Fibroblast of lung (primary cell): ENCODE measurements around the gene MRPL57.

ENCODE experiments used
- EZH2 ChIP-seq: IDR thresholded peaks from 2 replicates; pipeline ENCODE4 v1.5.1; 2012; ENCODE audit warnings: low read length, control low read depth, mild to moderate bottlenecking; ENCODE audit errors: missing control alignments
- TF ChIP-seq, protein P1 (sequence below), 2 donors: IDR thresholded peaks in 1 of 2; conservative IDR thresholded peaks in 1 of 2; 1 replicate in 1 of 2; 2 replicates in 1 of 2; pipeline ENCODE4 v1.5.1; 2011 to 2012; ENCODE audit warnings: low read length in 2 of 2, control low read depth in 1 of 2, inconsistent platforms in 1 of 2, low read depth in 1 of 2, mild to moderate bottlenecking in 1 of 2

DNA sequence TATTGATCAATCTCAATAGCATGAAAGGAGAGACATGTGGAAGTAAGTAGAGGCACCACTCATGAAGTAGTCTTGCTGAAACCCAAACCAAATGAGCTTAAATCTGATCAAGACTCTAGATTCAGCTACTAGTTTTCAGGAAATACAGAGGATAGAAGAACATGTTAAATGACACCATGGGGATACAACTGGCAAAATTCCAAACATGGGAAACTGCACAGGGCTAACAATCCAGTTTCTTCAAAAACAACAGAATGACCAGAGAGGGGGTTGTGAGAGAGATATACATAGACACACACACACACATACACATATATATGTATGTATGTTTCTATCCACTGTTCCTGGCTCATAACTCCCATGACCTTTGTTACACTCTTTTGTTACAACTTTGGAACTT lies 44.8 kb downstream of the MRPL57 start:
- TF ChIP-seq, protein P1, sequence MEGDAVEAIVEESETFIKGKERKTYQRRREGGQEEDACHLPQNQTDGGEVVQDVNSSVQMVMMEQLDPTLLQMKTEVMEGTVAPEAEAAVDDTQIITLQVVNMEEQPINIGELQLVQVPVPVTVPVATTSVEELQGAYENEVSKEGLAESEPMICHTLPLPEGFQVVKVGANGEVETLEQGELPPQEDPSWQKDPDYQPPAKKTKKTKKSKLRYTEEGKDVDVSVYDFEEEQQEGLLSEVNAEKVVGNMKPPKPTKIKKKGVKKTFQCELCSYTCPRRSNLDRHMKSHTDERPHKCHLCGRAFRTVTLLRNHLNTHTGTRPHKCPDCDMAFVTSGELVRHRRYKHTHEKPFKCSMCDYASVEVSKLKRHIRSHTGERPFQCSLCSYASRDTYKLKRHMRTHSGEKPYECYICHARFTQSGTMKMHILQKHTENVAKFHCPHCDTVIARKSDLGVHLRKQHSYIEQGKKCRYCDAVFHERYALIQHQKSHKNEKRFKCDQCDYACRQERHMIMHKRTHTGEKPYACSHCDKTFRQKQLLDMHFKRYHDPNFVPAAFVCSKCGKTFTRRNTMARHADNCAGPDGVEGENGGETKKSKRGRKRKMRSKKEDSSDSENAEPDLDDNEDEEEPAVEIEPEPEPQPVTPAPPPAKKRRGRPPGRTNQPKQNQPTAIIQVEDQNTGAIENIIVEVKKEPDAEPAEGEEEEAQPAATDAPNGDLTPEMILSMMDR (conservative IDR thresholded peaks at IDR 0.05 in 1 of 2, IDR thresholded peaks at IDR 0.05 in 1 of 2; ENCODE audit: low read depth in 1 of 2, low read length in 2 of 2), result no peak
- TF ChIP-seq EZH2, result no peak
